ENCODE data around the gene CORO2B. TPM values are rescaled to one million over a fixed set of nuclear protein-coding genes. Genes with fewer than 3 reads are reported as not detected.

CORO2B gene
- total and polyA plus RNA-seq, 4 donors = 1.8 to 9.2 (median 5.0) TPM

DNA sequence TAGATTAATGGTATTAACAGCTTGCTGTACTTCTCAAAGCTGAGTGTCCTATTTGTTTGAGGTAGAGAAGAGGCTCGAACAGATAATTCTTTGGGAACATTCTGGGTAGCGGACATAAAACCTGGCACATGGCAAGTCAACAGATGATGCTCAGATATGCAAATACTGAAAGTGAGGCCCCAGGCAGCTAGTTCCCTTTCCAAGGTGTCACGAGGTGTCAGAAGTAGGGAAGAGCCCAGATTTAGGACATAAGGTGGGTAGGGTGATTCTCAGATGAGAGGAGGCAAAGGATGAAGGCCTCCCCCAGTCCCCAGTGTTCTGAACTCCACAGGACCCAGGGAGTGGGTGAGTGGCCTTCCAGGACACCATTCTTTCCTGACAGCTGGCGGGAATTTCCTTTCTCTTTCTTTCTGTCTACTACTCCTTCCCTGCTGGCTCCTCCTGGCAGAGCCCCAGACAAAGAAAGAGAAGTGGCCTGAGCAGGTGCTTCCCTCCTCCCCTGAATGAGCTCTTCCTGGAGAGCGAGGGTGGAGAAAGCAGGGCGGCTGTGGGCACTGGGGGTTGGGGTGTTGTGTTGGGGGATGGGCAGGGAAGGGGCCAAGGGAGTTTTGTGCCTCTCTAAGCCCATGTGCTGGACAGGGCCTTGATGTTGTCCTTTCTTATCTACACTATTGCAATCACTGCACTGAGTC is 87.5 kb downstream of the CORO2B start:
- H3K27me3 ChIP-seq (ENCODE audit: control insufficient read depth in 1 of 2, insufficient read depth in 2 of 2, low read length in 1 of 2) = no peaks in the 10 kb centered on the region
- no peaks in the 10 kb centered on the region for H3K4me1 ChIP-seq (ENCODE audit: control insufficient read depth in 1 of 2, insufficient read depth in 2 of 2, low read length in 2 of 2)
- DNase-seq (peak in 1 of 2 donors; percentile 32), ATAC-seq (ENCODE audit: low FRiP score) (no peak)
- intact Hi-C loops (cut with DNase I) = no loop called here
- no peak overlapping the region for H3K27ac ChIP-seq (ENCODE audit: low read depth in 1 of 2, low read length in 2 of 2)
- H3K36me3 ChIP-seq (ENCODE audit: control insufficient read depth in 1 of 2, insufficient read depth in 2 of 2, low read length in 1 of 2) = no peaks in the 10 kb centered on the region
- H3K9me3 ChIP-seq (ENCODE audit: control insufficient read depth, low read length) = peaks cover 1% of the 10 kb centered on the region
- WGBS, 2 donors = 94% methylated on average over 6 of the region's 6 CpGs
- no peak overlapping the region for H3K4me3 ChIP-seq (ENCODE audit: low read length in 2 of 2)

- H3K27ac ChIP-seq (ENCODE audit: low read depth in 1 of 2, low read length in 2 of 2) = no peak overlapping the region
- H3K4me1 ChIP-seq (ENCODE audit: control insufficient read depth in 1 of 2, insufficient read depth in 2 of 2, low read length in 2 of 2) = no peaks in the 10 kb centered on the region
- no peaks in the 10 kb centered on the region for H3K27me3 ChIP-seq (ENCODE audit: control insufficient read depth in 1 of 2, insufficient read depth in 2 of 2, low read length in 1 of 2)
- peaks cover 1% of the 10 kb centered on the region for H3K9me3 ChIP-seq (ENCODE audit: control insufficient read depth, low read length)
- no peaks in the 10 kb centered on the region for H3K36me3 ChIP-seq (ENCODE audit: control insufficient read depth in 1 of 2, insufficient read depth in 2 of 2, low read length in 1 of 2)
- WGBS, 2 donors = 86 to 87% methylated on average over 12 of the region's 12 CpGs
- peak in 1 of 2 donors; percentile 32 for DNase-seq
- no peak overlapping the region for H3K4me3 ChIP-seq (ENCODE audit: low read length in 2 of 2)
- ATAC-seq (ENCODE audit: low FRiP score) = no peak
- intact Hi-C loops (cut with DNase I) = no loop called here
Observed at GRCh38 chr15:68666812-68667450, 88.1 kb downstream of the CORO2B start.

DNA sequence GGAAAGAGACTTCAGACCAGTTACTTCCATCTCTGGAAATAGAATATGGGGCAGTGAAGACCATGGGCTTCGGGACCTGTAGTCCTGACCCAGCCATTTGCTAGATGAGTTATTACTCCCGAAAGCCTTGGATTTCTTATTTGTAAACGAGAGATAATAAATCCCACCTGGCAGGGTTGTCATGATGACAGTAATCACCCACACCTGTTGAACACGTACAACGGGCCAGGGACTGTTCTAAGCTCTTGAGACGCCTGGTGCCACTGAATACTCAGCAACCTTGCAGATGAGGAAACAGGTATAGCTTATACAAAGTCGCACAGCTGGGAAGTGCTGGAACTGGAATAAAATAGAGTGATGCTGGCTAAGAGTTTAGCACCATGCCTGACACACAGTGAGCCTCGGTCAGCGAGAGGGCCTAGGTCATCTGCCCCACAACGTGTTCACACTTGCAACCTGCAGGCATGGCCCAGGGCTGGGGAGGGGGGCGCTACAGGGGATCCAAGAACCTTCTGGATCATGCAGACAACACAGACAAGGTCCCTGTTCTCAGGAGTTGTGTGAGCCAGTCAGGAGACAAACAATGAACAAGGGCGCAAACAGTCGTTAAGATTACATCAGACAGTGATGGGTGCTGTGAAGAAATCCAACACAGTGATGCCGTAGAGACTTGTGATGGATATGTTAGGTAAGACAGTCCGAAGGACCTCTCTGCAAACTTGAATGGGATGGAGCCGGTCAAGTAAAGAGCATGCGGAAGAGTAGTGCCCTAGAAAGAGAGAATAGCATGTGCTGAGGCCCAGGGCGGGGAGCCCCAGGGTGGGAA is 89.2 kb downstream of the CORO2B start:
- Histone ChIP-seq H3K36me3 (ENCODE audit: control insufficient read depth in 1 of 2, insufficient read depth in 2 of 2, low read length in 1 of 2) (no peaks in the 10 kb centered on the region), H3K9me3 (ENCODE audit: control insufficient read depth, low read length) (peaks cover 1% of the 10 kb centered on the region), H3K27ac (ENCODE audit: low read depth in 1 of 2, low read length in 2 of 2) (no peak overlapping the region), H3K4me1 (ENCODE audit: control insufficient read depth in 1 of 2, insufficient read depth in 2 of 2, low read length in 2 of 2) (no peaks in the 10 kb centered on the region), H3K27me3 (ENCODE audit: control insufficient read depth in 1 of 2, insufficient read depth in 2 of 2, low read length in 1 of 2) (no peaks in the 10 kb centered on the region), H3K4me3 (ENCODE audit: low read length in 2 of 2) (no peak overlapping the region)
- WGBS, 2 donors = 94 to 95% methylated on average over 18 of the region's 18 CpGs
- DNase-seq = peak in 1 of 2 donors; percentile 56
- intact Hi-C loops (cut with DNase I) = no loop called here
- ATAC-seq (ENCODE audit: low FRiP score) = no peak

DNA sequence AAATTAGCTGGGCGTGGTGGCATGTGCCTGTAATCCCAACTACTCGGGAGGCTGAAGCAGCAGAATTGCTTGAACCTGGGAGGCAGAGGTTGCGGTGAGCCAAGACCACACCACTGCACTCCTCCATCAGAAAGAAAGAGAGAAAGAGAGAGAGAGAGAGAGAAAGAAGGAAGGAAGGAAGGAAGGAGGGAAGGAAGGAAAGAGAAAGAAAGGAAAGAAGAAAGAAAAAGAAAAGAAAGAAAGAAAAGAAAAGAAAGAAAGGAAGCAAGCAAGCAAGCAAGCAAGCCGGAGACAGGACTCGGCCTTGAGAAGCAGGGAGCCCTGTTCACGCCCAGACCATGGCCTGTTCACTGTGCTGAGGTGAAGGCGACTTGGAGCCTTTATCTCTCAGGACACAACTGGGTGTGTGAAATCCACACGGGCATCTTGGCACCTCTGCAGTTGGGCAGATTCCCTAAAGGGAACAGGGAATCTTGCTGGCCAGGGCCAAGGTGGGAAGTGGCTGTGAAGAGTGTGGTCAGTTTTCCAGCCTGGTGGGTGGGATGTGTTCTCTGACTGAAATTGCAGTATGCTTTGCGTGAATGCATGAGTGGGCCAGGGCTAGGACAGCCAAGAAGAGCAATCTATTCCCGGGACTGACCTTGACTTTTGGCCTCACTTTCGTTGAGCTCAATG is 90.3 kb downstream of the CORO2B start:
- Histone ChIP-seq H3K9me3 (ENCODE audit: control insufficient read depth, low read length) (peaks cover 1% of the 10 kb centered on the region), H3K4me3 (ENCODE audit: low read length in 2 of 2) (no peak overlapping the region), H3K27me3 (ENCODE audit: control insufficient read depth in 1 of 2, insufficient read depth in 2 of 2, low read length in 1 of 2) (no peaks in the 10 kb centered on the region), H3K36me3 (ENCODE audit: control insufficient read depth in 1 of 2, insufficient read depth in 2 of 2, low read length in 1 of 2) (no peaks in the 10 kb centered on the region), H3K27ac (ENCODE audit: low read depth in 1 of 2, low read length in 2 of 2) (no peak overlapping the region), H3K4me1 (ENCODE audit: control insufficient read depth in 1 of 2, insufficient read depth in 2 of 2, low read length in 2 of 2) (no peaks in the 10 kb centered on the region)
- whole genome bisulfite sequencing, 2 donors = 81 to 85% methylated on average over 11 of the region's 11 CpGs
- intact Hi-C loops (cut with DNase I) = no loop called here
- DNase-seq (peak in 1 of 2 donors; percentile 41), ATAC-seq (ENCODE audit: low FRiP score) (no peak)

DNA sequence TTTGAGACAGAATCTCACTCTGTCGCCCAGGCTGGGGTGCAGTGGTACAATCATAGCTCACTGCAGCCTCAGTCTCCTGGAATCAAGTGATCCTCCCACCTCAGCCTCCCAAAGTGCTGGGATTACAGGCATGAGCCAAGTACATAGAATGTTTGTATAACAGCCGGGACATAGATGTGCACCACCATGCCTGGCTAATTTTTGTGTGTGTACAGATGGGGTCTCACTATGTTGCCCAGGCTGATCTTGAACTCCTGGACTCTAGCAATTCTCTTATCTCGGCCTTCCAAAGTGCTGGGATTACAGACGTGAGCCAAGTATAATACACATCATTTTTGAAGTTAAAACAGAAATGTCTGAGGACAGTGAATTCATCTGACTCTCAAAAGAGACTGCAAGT is 93.5 kb downstream of the CORO2B start:
- ATAC-seq (ENCODE audit: low FRiP score) = no peak
- no peaks in the 10 kb centered on the region for H3K27me3 ChIP-seq (ENCODE audit: control insufficient read depth in 1 of 2, insufficient read depth in 2 of 2, low read length in 1 of 2)
- DNase-seq = no peak
- 61 to 63% methylated on average over 4 of the region's 4 CpGs for WGBS, 2 donors
- no peak overlapping the region for H3K27ac ChIP-seq (ENCODE audit: low read depth in 1 of 2, low read length in 2 of 2)
- H3K36me3 ChIP-seq (ENCODE audit: control insufficient read depth in 1 of 2, insufficient read depth in 2 of 2, low read length in 1 of 2) = no peaks in the 10 kb centered on the region
- no peak overlapping the region for H3K4me3 ChIP-seq (ENCODE audit: low read length in 2 of 2)
- H3K4me1 ChIP-seq (ENCODE audit: control insufficient read depth in 1 of 2, insufficient read depth in 2 of 2, low read length in 2 of 2) = no peaks in the 10 kb centered on the region
- intact Hi-C loops (cut with DNase I) = loop anchor here in 1 of 2 donors (5.0 kb wide), 1 partner anchor 420 kb away; no protein-coding TSS in a partner anchor
- peaks cover 1% of the 10 kb centered on the region for H3K9me3 ChIP-seq (ENCODE audit: control insufficient read depth, low read length)

DNA sequence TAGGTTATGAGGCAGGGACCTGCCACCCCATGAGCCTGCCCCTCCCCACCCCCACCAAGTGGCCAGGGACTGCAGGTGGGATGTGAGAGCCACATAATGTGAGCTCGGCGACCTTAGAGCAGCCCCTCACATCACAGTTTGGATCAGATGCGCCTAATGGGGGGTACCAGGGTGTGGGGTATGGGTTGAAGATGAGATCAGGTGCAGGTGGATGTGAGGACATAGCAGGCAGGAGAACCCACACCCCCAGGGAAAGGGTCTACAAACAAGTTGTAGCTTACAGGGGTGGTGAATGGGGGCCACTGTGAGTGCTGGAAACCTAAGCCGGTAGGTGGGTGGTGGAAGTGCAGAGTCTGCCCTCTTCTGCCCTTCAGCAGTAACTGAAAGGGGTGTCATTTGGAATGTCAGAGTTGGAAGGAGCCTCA is 94.0 kb downstream of the CORO2B start:
- H3K27ac ChIP-seq (ENCODE audit: low read depth in 1 of 2, low read length in 2 of 2) = no peak overlapping the region
- intact Hi-C loops (cut with DNase I) = loop anchor here in 1 of 2 donors (5.0 kb wide), 1 partner anchor 420 kb away; no protein-coding TSS in a partner anchor
- WGBS, 2 donors = 75 to 80% methylated on average over 4 of the region's 4 CpGs

DNA sequence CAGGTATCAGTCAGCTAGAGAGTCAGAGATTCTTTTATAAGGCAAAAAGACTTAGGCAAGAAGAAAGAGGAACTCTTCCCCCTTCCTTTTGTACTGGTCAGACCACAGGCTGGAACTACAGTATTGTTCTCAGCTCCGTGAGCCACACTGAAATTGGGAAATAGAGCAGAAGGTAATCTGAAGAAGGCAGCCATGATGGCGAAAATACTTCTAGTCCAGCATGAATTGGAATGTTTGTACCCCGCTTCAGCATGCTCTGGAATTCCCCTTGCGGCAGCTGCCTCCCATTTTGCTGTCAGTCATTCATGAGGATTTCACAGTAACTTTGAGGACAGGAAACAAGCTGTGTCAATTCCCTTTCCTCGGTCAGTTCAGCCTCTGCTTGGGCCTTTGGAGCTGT is 96.2 kb downstream of the CORO2B start:
- no peaks in the 10 kb centered on the region for H3K4me1 ChIP-seq (ENCODE audit: control insufficient read depth in 1 of 2, insufficient read depth in 2 of 2, low read length in 2 of 2)
- H3K9me3 ChIP-seq (ENCODE audit: control insufficient read depth, low read length) = no peaks in the 10 kb centered on the region
- DNase-seq (no peak), ATAC-seq (ENCODE audit: low FRiP score) (no peak)
- no peaks in the 10 kb centered on the region for H3K27me3 ChIP-seq (ENCODE audit: control insufficient read depth in 1 of 2, insufficient read depth in 2 of 2, low read length in 1 of 2)
- intact Hi-C loops (cut with DNase I) = loop anchor here (1.0 to 5.0 kb wide), 7 partner anchors 97 to 423 kb away; partner anchors contain the start of gene CORO2B (in 1 of the 2)
- no peaks in the 10 kb centered on the region for H3K36me3 ChIP-seq (ENCODE audit: control insufficient read depth in 1 of 2, insufficient read depth in 2 of 2, low read length in 1 of 2)
- H3K27ac ChIP-seq (ENCODE audit: low read depth in 1 of 2, low read length in 2 of 2) = no peak overlapping the region
- 86 to 94% methylated on average over 5 of the region's 5 CpGs for WGBS, 2 donors
- no peak overlapping the region for H3K4me3 ChIP-seq (ENCODE audit: low read length in 2 of 2)

More for the DNA sequence above, 94.0 kb downstream of the CORO2B start:
- H3K27me3 ChIP-seq (ENCODE audit: control insufficient read depth in 1 of 2, insufficient read depth in 2 of 2, low read length in 1 of 2) = no peaks in the 10 kb centered on the region
- H3K4me1 ChIP-seq (ENCODE audit: control insufficient read depth in 1 of 2, insufficient read depth in 2 of 2, low read length in 2 of 2) = no peaks in the 10 kb centered on the region
- DNase-seq (peak in 1 of 2 donors; percentile 52), ATAC-seq (ENCODE audit: low FRiP score) (no peak)
- H3K9me3 ChIP-seq (ENCODE audit: control insufficient read depth, low read length) = peaks cover 1% of the 10 kb centered on the region
- H3K4me3 ChIP-seq (ENCODE audit: low read length in 2 of 2) = no peak overlapping the region
- no peaks in the 10 kb centered on the region for H3K36me3 ChIP-seq (ENCODE audit: control insufficient read depth in 1 of 2, insufficient read depth in 2 of 2, low read length in 1 of 2)

DNA sequence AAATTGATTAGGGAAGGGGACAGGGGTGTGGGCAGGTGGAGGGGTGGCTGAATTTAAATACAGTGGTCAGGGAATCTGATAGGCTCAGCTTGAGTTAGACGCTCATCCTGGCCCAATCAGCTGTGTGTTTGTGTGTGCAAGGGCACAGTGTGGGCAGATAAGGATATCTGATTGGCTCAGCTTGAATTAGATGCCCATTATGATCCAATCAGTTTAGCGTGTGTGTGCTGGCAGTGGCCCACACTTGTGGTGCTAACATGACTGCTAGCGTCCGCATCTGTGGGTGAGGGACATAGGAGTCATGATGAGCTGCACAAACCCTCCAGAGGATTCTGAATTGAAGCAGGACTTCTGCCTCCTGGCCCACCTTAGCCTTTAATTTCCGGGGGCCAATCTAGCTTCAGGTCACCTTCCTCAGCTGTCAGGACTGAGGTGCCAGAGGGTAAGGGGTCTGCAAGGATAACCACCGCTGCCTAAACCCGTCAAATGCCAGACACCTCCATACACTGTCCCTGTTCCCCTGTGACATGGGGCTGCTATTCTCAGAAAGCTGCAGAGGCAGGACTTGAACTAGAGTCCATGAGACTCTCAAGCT is 97.3 kb downstream of the CORO2B start:
- 82 to 83% methylated on average over 7 of the region's 7 CpGs for WGBS, 2 donors
- intact Hi-C loops (cut with DNase I) = loop anchor here in 1 of 2 donors (5.0 kb wide), 1 partner anchor 374 kb away; no protein-coding TSS in a partner anchor
- Histone ChIP-seq H3K27me3 (ENCODE audit: control insufficient read depth in 1 of 2, insufficient read depth in 2 of 2, low read length in 1 of 2) (no peaks in the 10 kb centered on the region), H3K9me3 (ENCODE audit: control insufficient read depth, low read length) (no peaks in the 10 kb centered on the region), H3K27ac (ENCODE audit: low read depth in 1 of 2, low read length in 2 of 2) (no peak overlapping the region), H3K4me3 (ENCODE audit: low read length in 2 of 2) (no peak overlapping the region), H3K4me1 (ENCODE audit: control insufficient read depth in 1 of 2, insufficient read depth in 2 of 2, low read length in 2 of 2) (no peaks in the 10 kb centered on the region), H3K36me3 (ENCODE audit: control insufficient read depth in 1 of 2, insufficient read depth in 2 of 2, low read length in 1 of 2) (no peaks in the 10 kb centered on the region)
- ATAC-seq (ENCODE audit: low FRiP score) (no peak), DNase-seq (peak in 1 of 2 donors; percentile 62)
